Progenitor cell of endocrine pancreas (in vitro differentiated cells): ENCODE data around the gene MYB. TPM values are rescaled to one million over a fixed set of nuclear protein-coding genes. Genes with fewer than 3 reads are reported as not detected.
"Not testable (repeated sequence)": the region's sequence is repeated elsewhere in the genome, so short reads cannot be mapped to it uniquely, and the experiment has no call there.

Experiments used
- DNase-seq: peaks from one replicate; pipeline ENCODE4 v3.0.0; 2021; ENCODE audit warnings: low spot score; ENCODE audit not compliant: unreplicated experiment
- H3K27ac Mint-ChIP-seq: 2 replicates; pipeline ENCODE4 v1.8.0; 2021; ENCODE audit warnings: mild to moderate bottlenecking, moderate library complexity, mixed read lengths
- H3K27me3 Mint-ChIP-seq: 2 replicates; pipeline ENCODE4 v1.8.0; 2021; ENCODE audit warnings: mixed read lengths
- H3K36me3 Mint-ChIP-seq: 2 replicates; pipeline ENCODE4 v1.8.0; 2022; ENCODE audit warnings: mixed read lengths; ENCODE audit not compliant: insufficient read depth
- H3K4me1 Mint-ChIP-seq: 2 replicates; pipeline ENCODE4 v1.8.0; 2021; ENCODE audit warnings: low read depth, mixed read lengths
- H3K4me3 Mint-ChIP-seq: 2 replicates; pipeline ENCODE4 v1.8.0; 2021; ENCODE audit warnings: low read depth, mild to moderate bottlenecking, moderate library complexity, mixed read lengths
- H3K9me3 Mint-ChIP-seq: 2 replicates; pipeline ENCODE4 v1.8.0; 2021; ENCODE audit warnings: low read depth, mixed read lengths
- total RNA-seq: library from RNA; stranded (reverse); gene quantifications from 2 replicates; pipeline ENCODE4 v1.2.1, GENCODE V29; 2021
- TF ChIP-seq, protein P1 (sequence below): fragments of 200-600 bp; sonication (generic); IDR thresholded peaks from one replicate; pipeline ENCODE4 v1.5.0; 2021; ENCODE audit warnings: antibody characterized with exemption, mild to moderate bottlenecking; ENCODE audit not compliant: unreplicated experiment

MYB gene
- total RNA-seq, 1 donor from 2014 or later, result 5.6 TPM

DNA sequence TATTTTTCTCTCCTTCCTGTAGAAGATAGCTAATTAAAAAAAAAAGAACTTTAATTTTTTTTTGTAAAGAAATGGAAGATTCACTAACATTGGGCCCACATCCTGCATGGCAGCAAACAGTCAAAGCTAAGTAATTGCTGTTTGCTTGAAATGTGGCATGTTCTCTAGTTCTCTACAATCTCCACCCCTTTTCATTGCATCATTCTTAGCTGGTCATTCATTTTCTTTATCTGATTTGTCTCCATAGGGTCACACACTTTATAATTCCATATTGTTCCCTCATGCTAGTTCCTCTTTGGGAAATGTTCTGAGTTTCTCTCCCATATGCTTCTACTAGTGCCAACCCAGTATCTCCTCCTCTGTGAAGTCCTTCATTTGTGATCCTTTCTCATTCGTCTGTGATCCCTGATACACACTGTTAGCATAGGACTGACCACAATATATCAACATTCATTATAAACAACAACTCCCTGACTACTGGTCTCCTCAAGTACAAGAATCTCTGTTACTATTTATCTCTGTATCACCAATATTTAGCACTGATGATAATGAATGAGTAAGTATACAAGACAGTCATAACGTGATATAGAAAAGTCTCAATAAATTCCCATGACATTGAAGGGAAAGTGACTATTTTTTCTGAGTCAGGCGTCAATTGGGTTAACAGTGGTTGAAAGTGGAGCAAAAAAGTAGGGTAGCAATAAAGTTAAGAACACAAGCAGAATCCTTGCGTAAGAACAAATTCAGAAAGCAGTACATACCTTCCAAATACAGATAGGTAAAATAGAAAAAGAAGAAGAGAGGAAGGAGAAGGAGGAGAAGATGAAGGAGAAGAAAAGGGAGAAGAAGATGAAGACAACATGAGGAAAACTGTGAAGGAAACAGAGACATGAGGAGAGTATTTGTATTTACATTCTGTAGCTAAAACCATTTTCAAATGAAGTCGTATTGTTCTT, 33.2 kb upstream of the MYB start:
- no peaks in the 10 kb centered on the region for H3K4me1 Mint-ChIP-seq
- no peak overlapping the region for H3K4me3 Mint-ChIP-seq
- H3K27ac Mint-ChIP-seq, result no peak overlapping the region
- DNase-seq, result no peak
- peaks cover 4% of the 10 kb centered on the region for H3K9me3 Mint-ChIP-seq
- TF ChIP-seq, protein P1, sequence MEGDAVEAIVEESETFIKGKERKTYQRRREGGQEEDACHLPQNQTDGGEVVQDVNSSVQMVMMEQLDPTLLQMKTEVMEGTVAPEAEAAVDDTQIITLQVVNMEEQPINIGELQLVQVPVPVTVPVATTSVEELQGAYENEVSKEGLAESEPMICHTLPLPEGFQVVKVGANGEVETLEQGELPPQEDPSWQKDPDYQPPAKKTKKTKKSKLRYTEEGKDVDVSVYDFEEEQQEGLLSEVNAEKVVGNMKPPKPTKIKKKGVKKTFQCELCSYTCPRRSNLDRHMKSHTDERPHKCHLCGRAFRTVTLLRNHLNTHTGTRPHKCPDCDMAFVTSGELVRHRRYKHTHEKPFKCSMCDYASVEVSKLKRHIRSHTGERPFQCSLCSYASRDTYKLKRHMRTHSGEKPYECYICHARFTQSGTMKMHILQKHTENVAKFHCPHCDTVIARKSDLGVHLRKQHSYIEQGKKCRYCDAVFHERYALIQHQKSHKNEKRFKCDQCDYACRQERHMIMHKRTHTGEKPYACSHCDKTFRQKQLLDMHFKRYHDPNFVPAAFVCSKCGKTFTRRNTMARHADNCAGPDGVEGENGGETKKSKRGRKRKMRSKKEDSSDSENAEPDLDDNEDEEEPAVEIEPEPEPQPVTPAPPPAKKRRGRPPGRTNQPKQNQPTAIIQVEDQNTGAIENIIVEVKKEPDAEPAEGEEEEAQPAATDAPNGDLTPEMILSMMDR, result no peak
- H3K27me3 Mint-ChIP-seq, result no peaks in the 10 kb centered on the region
- no peaks in the 10 kb centered on the region for H3K36me3 Mint-ChIP-seq

DNA sequence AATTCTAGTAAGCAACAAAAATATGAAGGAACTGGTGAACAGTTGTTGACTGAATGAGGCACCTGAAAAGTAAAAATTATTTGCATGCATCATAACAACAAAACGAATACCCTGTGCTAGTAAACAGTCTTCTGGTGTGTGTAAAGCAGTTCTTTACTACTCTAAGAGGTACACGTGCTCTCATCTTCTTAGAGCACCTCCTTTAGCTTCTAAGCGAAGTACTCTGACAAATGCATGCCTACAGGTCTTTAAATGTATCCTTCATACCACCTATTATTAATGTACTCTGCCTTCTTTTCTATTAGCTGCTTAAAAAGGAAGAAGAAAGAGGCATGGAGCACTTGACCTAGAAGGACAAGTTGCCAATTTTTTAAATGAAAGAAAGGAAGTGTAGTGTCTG, 32.2 kb upstream of the MYB start:
- TF ChIP-seq, protein P1, result no peak
- Mint-ChIP-seq H3K4me3 (no peak overlapping the region), H3K27me3 (no peaks in the 10 kb centered on the region)

DNA sequence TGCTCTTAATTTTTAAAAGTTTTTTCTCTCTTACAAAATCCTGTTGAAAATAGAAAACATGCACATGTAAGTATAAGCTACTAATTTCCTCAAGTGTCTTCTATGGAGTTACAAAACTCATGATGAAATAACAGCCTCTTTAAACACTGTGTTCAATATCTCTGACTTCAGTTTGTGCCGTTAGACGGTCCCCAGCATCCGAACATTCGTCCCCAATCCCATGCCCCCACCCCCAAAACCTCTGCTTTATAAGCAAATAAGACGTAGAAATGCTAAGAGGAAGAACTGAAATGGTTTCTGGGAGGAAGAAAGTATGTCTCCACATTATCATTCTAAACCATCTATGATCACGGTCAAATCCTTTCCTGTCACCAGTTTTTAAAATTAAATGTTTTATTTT, 31.7 kb upstream of the MYB start:
- Mint-ChIP-seq H3K4me1 (no peaks in the 10 kb centered on the region), H3K27ac (no peak overlapping the region), H3K27me3 (no peaks in the 10 kb centered on the region), H3K36me3 (no peaks in the 10 kb centered on the region), H3K9me3 (peaks cover 7% of the 10 kb centered on the region), H3K4me3 (no peak overlapping the region)
- no peak for DNase-seq
- TF ChIP-seq, protein P1, result no peak

More for the DNA sequence above, 32.2 kb upstream of the MYB start:
- Mint-ChIP-seq H3K36me3 (no peaks in the 10 kb centered on the region), H3K4me1 (no peaks in the 10 kb centered on the region), H3K27ac (no peak overlapping the region), H3K9me3 (peaks cover 4% of the 10 kb centered on the region)
- no peak for DNase-seq

DNA sequence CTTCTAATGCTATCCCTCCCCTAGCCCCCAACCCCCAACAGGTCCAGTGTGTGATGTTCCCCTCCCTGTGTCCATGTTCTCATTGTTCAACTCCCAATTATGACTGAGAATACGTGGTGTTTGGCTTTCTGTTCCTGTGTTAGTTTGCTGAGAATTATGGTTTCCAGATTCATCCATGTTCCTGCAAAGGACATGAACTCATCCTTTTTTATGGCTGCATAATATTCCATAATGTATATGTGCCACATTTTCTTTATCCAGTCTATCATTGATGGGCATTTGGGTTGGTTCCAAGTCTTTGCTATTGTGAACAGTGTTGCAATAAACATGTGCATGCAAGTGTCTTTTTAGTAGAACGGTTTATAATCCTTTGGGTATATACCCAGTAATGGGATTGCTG, 30.6 kb upstream of the MYB start:
- not testable (repeated sequence) for DNase-seq, H3K9me3 Mint-ChIP-seq, H3K36me3 Mint-ChIP-seq, H3K27me3 Mint-ChIP-seq, H3K4me1 Mint-ChIP-seq, H3K4me3 Mint-ChIP-seq, H3K27ac Mint-ChIP-seq

DNA sequence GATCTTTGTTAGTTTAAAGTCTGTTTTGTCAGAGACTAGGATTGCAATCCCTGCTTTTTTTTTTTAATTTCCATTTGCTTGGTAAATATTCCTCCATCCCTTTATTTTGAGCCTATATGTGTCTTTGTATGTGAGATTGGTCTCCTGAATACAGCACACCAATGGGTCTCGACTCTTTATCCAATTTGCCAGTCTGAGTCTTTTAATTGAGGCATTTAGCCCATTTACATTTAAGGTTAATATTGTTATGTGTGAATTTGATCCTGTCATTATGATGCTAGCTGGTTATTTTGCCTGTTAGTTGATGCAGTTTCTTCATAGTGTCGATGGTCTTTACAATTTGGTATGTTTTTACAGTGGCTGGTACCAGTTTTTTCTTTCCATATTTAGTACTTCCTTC, 27.0 kb upstream of the MYB start:
- H3K4me1 Mint-ChIP-seq, H3K4me3 Mint-ChIP-seq, H3K27ac Mint-ChIP-seq, DNase-seq, H3K36me3 Mint-ChIP-seq, H3K9me3 Mint-ChIP-seq: not testable (repeated sequence)
- peaks cover 12% of the 10 kb centered on the region for H3K27me3 Mint-ChIP-seq

DNA sequence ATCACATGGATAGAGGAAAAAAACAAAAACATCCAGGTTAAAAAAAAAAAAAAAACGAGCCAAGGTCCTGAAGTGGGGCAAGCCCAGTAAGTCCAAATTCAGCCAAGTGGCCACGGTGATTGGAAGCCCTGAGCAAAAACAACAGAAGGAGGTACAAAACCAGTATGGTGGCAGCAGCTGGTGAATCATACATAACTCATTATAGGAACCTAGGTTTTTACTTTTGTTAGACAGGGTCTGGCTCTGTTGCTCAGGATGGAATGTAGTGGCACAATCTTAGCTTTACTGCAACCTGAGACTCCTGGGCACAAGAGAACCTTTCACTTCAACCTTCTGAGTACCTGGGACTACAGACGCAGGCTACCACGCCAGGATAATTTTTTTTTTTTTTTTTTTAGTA, 22.7 kb upstream of the MYB start:
- no peaks in the 10 kb centered on the region for H3K36me3 Mint-ChIP-seq
- no peak overlapping the region for H3K27ac Mint-ChIP-seq
- no peak overlapping the region for H3K4me3 Mint-ChIP-seq
- peaks cover 24% of the 10 kb centered on the region for H3K27me3 Mint-ChIP-seq
- no peak for DNase-seq
- peaks cover 3% of the 10 kb centered on the region for H3K9me3 Mint-ChIP-seq
- TF ChIP-seq, protein P1, result no peak
- peaks cover 5% of the 10 kb centered on the region for H3K4me1 Mint-ChIP-seq
